SIG-M5 treated with dmso at 0.1 percent for 504 hours (cell line): Measurements from ENCODE around the gene DHRS1.

ENCODE experiments used
- DNase-seq: peaks from one replicate; lab custom pipeline; 2025; ENCODE audit not compliant: unreplicated experiment; lab: John Stamatoyannopoulos, UW

DHRS1 gene

DNA sequence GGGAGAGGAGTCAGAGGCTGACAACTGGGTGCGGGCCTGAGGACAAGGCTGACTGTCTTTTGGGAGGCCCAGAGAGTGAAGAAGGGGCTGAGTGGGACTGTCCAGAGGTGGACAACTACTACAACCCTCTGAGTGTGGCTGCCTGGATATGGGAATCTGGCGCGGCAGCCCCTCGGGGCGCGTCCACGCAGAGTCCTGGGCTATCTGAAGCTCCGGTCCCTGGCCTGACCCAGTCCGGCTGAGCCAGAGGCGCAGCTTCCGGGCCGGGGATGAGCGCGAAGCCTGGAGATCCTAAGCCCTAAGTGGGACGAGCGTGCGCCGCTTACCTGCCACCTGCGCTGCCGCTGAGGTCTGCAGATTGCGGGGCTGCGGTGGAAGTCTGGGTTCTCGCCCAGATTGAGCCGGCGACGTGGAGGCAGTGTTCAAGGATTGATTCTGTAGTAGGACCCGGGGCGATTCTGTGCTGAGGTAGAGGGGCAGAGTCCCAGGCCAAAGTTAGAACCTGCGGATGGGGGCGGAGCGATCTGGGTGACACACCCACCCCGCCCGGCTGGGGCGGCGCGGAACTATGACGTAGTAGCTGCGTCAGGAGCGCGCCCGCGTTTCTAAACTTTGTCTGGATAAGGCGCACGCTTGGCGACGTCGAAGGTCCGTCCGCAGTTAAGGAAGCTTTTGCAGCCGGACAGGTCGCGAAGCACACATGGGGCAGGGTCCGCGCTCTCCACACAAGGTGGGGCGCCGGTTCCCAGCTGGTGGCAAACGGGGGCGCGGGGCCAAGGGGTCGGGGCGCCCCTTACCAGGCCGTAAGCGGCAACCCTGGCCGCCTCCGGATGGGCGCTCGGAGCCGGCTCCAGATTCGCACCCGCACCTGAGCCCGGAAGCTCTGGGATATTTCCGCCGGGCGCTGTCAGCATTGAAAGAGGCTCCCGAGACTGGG, at the start of gene DHRS1, which contains the start of gene NOP9:
DHRS1 (minus strand) TSS at position 526 of the 937 bp plus-strand sequence. CDS start 674 bp downstream, outside the sequence.
NOP9 (plus strand) TSS at position 596 of the 937 bp plus-strand sequence; CDS start at position 701, 105 bp downstream.
- DNase-seq, result peak; percentile 87

GRCh38 chr14:24348186-24348585, 48.6 kb upstream of the DHRS1 start:
- no peak for DNase-seq

- DNase-seq, result no peak
Measured at GRCh38 chr14:24347134-24347533, 47.6 kb upstream of the DHRS1 start.

GRCh38 chr14:24343795-24344660, 44.4 kb upstream of the DHRS1 start:
- no peak for DNase-seq

- DNase-seq, result no peak
Measured at GRCh38 chr14:24342889-24343288, 43.3 kb upstream of the DHRS1 start.

GRCh38 chr14:24340606-24341005, 41.0 kb upstream of the DHRS1 start:
- no peak for DNase-seq

DNA sequence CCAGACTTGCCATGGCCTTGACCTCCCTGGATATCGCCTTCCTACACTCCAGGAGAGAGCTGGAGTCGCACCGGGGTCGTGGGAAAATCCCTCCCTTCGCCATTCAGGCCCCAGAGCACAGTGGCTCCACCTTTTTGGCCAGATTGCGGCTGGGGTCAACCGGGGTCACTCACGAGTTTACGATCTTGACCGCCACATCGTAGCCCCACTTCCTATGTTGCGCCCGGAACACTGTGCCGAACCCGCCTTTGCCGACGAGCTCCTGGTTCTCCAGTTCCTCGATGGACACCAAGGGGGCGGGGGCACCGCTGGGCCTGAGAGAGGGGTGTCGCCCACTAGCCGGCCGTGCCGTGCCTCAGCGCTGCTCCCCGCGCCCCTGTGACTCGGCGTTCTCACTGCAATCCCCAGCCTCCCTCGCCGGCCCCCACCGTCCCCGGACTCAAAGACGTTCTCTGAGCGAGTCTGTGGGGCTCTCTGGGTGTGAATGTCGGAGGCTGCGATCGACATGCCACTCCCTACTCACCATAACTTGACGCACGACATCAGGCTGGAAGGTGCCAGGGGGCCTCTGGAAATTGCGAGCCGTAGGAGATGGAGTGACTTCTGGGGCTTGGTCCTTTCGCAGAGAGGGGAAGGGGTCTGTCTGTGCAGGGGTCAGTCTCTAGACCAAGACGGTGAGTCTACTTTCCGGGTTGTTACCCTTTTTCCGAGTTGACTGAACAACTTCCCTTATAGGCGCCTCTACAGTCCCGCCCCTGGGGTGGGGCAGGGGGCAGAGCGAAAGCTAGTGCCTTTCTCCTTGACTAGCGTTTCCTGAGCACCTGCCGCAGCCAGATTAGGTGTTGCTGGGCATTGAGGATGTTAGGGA, 39.9 kb upstream of the DHRS1 start, which contains the start of gene RIPK3:
RIPK3 (minus strand) TSS at position 708 of the 868 bp plus-strand sequence; CDS start at position 543, 165 bp downstream.
- no peak for DNase-seq

DNA sequence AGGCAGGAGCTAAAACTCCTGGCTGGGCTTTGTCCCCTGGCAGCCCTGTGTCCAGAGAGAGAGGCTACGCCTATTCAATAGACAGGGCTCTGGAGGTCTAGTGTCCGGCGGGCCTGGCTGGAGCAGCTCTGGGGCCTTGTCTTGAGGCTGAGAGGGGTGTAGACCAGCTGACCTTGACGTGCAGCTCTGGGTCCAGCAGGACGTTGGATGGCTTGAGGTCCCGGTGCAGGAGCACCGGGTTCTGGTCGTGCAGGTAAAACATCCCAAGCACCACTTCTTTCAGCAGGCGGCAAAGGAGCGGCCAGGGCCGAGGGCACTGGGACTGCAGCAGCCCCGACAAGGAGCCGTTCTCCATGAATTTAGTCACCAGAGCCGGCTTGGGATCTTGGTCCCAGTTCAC, 39.3 kb upstream of the DHRS1 start:
- no peak for DNase-seq

- DNase-seq, result no peak
Measured at GRCh38 chr14:24337824-24338175, 38.2 kb upstream of the DHRS1 start.

- no peak for DNase-seq
Measured at GRCh38 chr14:24337144-24337823, 37.7 kb upstream of the DHRS1 start.

- DNase-seq, result no peak
Measured at GRCh38 chr14:24335461-24336171, 36.0 kb upstream of the DHRS1 start.

DNA sequence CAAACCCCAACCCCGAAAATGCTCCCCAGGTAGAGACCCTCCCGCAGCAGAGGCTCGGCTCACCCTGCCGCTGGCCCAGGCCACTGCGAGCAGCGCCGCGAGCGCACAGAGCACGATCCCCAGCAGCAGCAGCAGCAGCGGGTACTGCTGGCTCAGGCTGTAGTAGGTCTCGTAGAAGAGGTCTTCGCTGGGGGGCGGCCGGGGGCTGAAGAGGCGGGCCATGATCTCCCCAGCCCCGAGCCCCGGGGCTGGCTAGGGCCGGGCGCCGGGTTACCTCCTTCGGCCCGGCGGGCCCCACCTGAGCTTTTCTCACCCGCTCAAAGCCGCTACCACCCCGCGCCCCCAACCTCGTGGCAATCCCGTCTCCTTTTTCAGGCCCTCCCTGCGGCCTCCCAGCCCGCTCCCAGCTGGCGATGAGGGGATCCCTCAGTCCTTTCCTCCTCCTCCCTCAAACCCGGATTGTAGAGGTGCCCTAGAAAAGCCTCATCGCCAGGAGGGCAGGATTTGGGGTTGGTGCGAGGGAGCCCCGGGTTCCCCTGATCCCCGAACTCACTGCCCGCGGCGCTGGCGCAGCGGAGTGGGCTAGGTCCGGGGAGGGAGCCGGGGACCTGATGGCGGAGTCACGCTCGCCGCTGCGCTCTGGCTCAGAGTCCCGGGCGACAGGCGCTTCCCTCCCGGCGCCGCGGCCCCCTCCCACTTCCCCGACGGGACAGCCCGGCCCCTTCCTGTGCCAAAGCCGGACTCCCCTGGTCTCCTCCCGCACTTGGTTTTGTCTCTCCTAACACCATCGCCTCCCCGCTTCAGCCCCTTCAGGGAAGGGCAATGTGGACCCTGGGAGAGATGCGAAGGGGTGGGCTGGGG, 35.1 kb upstream of the DHRS1 start, which contains the start of gene ADCY4:
ADCY4 (minus strand) TSS at position 641 of the 861 bp plus-strand sequence; CDS start at position 222, 419 bp downstream.
- no peak for DNase-seq

DNA sequence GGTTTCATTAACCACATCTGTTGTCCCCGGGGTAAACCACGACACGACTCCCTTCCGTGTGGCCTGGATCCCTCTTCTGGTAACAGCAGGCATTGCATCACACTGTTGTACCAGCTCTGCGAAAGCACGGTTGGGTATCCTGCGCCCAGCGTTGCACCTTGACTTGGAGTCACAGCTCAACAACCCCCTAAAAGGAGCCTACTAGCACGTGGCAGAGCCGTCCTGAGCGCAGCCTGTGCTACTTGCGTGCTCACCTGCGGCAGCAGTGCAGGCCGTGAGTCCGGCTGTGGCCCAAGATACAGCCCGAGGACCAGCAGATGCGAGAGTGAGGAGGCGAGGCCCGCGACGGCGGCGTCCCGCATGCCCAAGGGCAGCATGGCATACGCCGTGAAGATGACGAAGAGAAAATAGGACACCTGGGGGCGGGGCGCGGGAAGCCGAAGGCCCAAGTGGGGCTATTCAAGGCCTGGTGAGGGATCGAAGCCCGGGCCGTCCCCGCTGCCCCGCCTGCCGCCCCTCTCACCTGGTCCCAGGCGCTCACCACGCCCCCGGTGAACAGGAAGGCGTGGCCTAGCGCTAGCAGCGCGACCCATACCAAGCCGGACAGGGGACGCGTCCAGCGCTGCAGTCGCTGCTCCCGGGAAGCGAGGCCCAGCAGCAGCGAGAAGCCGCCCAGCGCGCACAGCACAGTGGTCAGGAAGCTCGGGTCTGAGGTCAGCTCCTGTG, 32.9 kb upstream of the DHRS1 start:
- peak; percentile 73 for DNase-seq

DNA sequence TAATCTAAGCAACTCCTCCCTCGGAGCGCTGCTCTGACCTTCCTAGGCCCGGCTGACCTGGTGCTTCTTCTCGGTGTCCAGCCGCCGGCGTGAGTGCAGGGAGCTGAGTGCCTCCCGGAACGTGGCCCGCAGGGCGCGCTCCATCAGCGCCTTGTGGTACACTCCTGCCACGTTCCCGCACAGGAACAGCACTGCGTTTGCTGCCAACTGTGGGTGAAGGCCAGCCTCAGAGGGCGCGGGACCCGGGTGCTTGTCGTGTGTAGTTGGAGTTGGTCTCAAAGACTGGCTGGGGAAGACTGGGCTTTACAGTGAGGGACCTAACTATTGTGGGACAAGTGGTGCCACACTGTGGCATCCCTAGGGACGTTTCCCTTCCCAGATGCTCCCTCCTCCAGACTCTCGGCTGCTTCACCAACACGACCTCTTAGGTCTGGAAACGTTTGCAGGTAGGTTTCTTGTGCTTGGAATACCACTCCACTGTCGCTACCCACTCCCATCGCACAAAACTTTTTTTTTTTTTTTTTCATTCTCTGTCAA, 32.2 kb upstream of the DHRS1 start:
- no peak for DNase-seq

DNA sequence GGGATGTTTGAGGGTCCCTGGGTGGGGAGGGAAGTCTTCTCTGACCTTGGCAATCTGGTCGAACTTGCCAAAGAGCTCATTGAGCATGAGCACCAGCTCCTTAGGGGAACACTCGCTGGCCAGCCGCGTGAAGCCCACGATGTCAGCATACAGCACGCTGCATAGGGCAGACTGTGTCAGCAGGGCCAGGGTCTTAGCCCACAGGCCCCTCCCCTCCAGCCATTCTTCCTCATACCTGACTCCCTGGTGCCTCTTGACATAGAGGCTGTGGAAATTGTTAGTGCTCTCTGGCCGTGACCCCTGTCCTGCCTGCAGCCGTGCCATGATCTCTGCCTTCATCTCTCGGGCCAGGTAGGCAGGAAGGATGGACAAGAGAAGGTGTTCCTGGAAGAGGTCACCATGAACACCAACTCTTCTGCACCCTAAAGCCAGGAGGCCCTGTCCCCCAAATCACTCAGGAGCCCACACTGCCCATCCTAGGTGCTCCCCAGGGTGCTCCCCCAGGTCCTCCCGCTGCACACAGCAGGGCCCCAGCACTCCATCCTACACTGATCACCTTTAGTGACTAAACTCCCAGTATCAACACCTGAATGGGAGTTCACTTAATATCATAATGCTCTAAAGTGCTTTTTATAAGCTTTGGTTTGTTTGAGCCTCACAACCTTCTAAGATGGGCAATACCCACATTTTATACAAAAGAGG, 31.5 kb upstream of the DHRS1 start:
- DNase-seq, result no peak

- DNase-seq, result no peak
Measured at GRCh38 chr14:24329736-24330135, 30.2 kb upstream of the DHRS1 start.
